ENCODE results near the gene RMDN2.

- TF ChIP-seq CTCF (IDR thresholded peaks at IDR 0.05; ENCODE audit: low read depth, low read length) (no peak), MAX (IDR thresholded peaks at IDR 0.05; ENCODE audit: low read depth, low read length) (no peak), POLR2A (IDR thresholded peaks at IDR 0.05; ENCODE audit: extremely low read depth, insufficient read length) (no peak), MYC (IDR thresholded peaks at IDR 0.05; ENCODE audit: low read depth, low read length) (no peak)
Observed at GRCh38 chr2:37984589-37984988, 59.5 kb downstream of the RMDN2 start.

Data from NB4 (cell line).